Measurements from ENCODE around the gene UNKL. TPM values are rescaled to one million over a fixed set of nuclear protein-coding genes. Genes with fewer than 3 reads are reported as not detected.
"Not testable (repeated sequence)": the region's sequence is repeated elsewhere in the genome, so short reads cannot be mapped to it uniquely, and the experiment has no call there.

Gene UNKL
- total RNA-seq, 2 donors from 2014 or later, result 51.1 to 69.5 TPM

GRCh38 chr16:1334739-1335138 lies 79.8 kb downstream of the UNKL start:
- H3K4me3 Mint-ChIP-seq, result no peak overlapping the region
- H3K36me3 Mint-ChIP-seq (ENCODE audit: insufficient read depth in 2 of 2), result no peaks in the 10 kb centered on the region
- H3K9me3 Mint-ChIP-seq, result no peaks in the 10 kb centered on the region
- no peak for ATAC-seq (replicated peaks in 1 of 2)
- no peak for DNase-seq
- peaks cover 36% of the 10 kb centered on the region for H3K27me3 Mint-ChIP-seq (ENCODE audit: low read depth)
- H3K27ac Mint-ChIP-seq, result no peak overlapping the region
- H3K4me1 Mint-ChIP-seq (ENCODE audit: low read depth), result peaks cover 22% of the 10 kb centered on the region

DNA sequence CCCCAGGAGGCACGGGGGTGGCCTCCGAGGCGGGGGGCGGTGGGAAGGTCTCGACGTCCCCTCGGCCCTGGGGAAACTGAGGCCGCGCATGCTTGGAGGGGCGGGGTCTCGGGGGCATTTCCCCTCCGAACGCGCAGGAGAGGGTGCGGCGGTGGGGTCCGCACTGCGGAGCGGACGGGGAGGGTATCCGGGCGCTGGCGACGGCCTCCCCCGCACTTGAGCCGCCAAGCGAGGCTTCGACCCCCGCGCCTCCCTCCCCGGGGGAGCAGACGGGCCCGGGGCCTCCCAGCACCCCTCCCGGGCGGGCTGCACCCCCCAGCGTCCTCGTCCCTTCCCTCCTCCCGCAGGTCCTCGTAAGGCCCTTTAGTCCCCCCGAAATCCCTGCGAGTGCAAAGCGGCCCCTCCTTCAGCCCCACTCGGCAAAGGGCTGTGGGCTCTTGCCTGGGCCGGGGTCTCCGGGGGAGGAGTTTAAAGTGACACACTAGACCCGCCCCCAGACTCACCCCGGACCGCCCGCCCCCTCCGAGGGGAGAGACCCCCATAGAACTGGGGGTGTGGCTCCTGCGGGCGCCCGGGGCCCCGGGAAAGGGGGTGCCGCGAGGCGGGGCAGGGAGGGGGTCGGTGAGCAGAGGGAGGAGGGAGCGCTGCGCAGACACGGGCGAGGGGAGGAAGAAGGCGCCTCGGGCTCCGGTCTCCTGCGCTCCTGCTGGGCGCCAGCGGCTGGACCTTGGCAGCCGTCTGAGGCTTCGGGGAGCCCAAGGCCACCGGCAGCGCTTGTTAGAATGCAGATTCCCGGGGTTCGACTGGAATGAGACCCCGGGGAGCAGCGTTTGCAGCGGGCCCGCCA lies 80.4 kb downstream of the UNKL start:
- peaks cover 36% of the 10 kb centered on the region for H3K27me3 Mint-ChIP-seq (ENCODE audit: low read depth)
- no peaks in the 10 kb centered on the region for H3K36me3 Mint-ChIP-seq (ENCODE audit: insufficient read depth in 2 of 2)
- H3K9me3 Mint-ChIP-seq, result no peaks in the 10 kb centered on the region
- no peak overlapping the region for H3K27ac Mint-ChIP-seq
- no peak for ATAC-seq (replicated peaks in 1 of 2)
- H3K4me1 Mint-ChIP-seq (ENCODE audit: low read depth), result peaks cover 22% of the 10 kb centered on the region
- DNase-seq, result no peak
- H3K4me3 Mint-ChIP-seq, result peak overlapping the region in 1 of 2 donors; percentile 29

DNA sequence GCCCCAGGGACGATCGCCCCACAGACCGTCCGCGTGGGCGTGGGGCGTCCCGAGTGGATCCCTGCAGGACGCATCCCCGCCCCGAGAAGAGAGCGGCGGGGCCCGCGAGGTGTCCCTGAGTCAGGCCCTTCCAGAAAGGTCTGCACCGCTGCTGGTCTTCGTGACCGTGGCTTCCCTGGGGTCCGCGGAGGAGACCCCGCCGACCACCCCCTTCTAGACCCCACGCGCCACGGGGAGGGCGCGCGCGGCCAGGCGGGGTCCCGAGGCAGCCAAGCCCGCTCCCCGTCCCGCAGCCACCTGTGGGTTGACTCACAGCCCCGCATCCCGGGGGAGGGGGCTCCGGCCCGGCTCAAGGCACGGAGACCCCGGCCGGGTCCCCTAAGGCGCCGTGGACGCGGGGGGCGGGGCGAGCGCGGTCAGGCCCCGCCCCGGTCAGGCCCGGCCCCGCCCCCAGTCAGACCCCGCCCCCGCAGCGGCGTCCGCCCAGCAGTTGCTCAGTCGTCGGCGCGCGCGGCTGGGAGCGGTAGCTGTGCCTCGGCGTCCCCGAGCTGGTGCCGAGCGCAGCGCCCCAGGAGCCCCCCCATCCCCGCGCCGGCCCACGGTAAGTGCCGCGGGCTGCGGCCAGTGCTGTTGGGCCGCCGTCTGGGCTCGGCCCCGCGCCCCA lies 81.2 kb downstream of the UNKL start, which contains the start of gene BAIAP3:
BAIAP3 (plus strand) TSS at position 497 of the 664 bp plus-strand sequence. CDS start 4,905 bp downstream, outside the sequence.
- H3K36me3 Mint-ChIP-seq (ENCODE audit: insufficient read depth in 2 of 2), result no peaks in the 10 kb centered on the region
- H3K9me3 Mint-ChIP-seq, result no peaks in the 10 kb centered on the region
- peaks cover 36% of the 10 kb centered on the region for H3K27me3 Mint-ChIP-seq (ENCODE audit: low read depth)
- H3K27ac Mint-ChIP-seq, result peak within 1 kb of the TSS; percentile 38
- ATAC-seq (replicated peaks in 1 of 2), result peak; percentile 70 to 75
- H3K4me1 Mint-ChIP-seq (ENCODE audit: low read depth), result peaks cover 22% of the 10 kb centered on the region
- H3K4me3 Mint-ChIP-seq, result peak within 1 kb of the TSS; percentile 78
- DNase-seq, result peak; percentile 62 to 67

GRCh38 chr16:1332618-1333148 lies 81.8 kb downstream of the UNKL start:
- peak overlapping the region; percentile 78 for H3K4me3 Mint-ChIP-seq
- H3K9me3 Mint-ChIP-seq, result no peaks in the 10 kb centered on the region
- H3K27me3 Mint-ChIP-seq (ENCODE audit: low read depth), result peaks cover 36% of the 10 kb centered on the region
- peaks cover 22% of the 10 kb centered on the region for H3K4me1 Mint-ChIP-seq (ENCODE audit: low read depth)
- peak overlapping the region; percentile 38 for H3K27ac Mint-ChIP-seq
- ATAC-seq (replicated peaks in 1 of 2), result peak; percentile 5 to 11
- no peak for DNase-seq
- no peaks in the 10 kb centered on the region for H3K36me3 Mint-ChIP-seq (ENCODE audit: insufficient read depth in 2 of 2)

GRCh38 chr16:1331712-1332617 lies 82.5 kb downstream of the UNKL start:
- Mint-ChIP-seq H3K4me3 (peak overlapping the region; percentile 78), H3K4me1 (ENCODE audit: low read depth) (peaks cover 22% of the 10 kb centered on the region), H3K27me3 (ENCODE audit: low read depth) (peaks cover 36% of the 10 kb centered on the region), H3K9me3 (no peaks in the 10 kb centered on the region), H3K36me3 (ENCODE audit: insufficient read depth in 2 of 2) (no peaks in the 10 kb centered on the region), H3K27ac (peak overlapping the region; percentile 38)
- DNase-seq (peak in 1 of 2 donors; percentile 42), ATAC-seq (replicated peaks in 1 of 2) (peak; percentile 25 to 29)

DNA sequence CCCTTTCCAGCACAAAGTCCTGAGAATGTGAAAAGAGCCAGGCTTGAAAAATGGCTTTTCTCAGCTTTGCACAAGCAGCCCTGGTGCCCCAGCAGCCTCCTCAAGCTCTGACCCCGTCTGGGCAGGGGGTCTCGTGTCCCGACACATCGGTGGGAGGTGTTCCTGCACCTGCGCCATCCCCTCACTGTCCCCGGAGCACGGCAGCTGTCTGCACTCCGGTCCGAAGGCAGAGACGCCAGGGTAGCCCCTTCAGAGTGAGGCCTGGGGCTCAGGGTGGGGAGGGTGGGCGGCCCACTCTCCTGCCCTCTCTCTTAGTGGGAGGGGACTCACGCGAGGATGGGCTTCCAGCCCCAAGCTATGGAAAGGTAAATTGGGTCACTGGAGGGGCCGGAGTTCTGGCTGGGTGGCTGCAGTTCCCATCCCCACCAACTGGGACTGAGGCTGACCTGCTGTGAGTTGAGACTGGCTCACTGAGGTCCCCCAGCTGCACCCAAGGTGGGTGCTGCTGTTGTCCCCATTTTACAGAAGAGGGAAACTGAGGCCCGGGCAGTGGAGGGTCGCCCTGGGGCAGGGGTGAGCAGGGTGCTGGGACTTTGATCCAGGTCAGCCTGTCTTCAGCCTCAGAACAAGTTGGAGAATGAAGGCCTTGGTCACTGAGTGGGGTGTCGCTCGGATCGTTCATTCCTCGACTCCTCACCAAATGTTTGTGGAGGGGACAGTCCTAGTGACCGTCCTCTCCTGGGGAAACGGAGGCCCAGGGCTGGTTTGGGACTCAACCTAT lies 83.4 kb downstream of the UNKL start:
- Mint-ChIP-seq H3K4me1 (ENCODE audit: low read depth) (peaks cover 21% of the 10 kb centered on the region), H3K4me3 (peak overlapping the region in 1 of 2 donors; percentile 7), H3K9me3 (no peaks in the 10 kb centered on the region), H3K36me3 (ENCODE audit: insufficient read depth in 2 of 2) (peaks cover 0 to 2% of the 10 kb centered on the region in 2 donors), H3K27me3 (ENCODE audit: low read depth) (peaks cover 35% of the 10 kb centered on the region), H3K27ac (no peak overlapping the region)
- ATAC-seq (replicated peaks in 1 of 2) (no peak), DNase-seq (no peak)

DNA sequence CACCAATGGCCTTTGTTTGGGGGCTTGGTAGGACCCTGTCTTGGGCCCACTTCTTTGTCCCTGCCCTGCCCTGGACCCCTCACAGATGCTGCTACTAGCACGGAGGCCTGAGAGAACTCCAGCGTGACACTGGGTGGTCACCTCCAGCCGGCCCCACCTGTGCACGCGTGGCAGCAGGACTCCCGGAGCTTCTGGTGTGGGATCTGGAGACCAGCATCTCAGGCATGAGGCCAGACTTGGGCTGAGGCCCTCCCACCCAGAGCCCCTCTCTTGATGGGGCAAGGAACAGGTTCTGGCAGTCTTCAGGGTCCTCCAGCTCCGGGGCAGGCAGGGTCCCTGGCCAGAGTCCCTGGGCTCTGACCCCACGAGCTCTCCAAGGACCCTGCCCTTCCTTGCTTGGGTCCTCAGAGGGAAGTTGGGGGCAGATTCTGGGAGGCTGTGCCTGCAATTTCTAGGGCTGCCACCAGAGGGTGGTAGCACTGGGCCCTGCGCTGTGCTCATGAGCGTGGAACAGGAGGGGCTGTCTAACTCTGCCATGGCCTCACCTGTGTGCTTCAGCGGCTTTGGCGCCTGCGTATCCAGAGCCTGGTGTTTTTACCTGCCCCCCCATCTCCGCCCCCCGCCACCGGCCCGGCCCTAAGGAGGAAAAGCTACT lies 84.1 kb downstream of the UNKL start:
- Mint-ChIP-seq H3K27ac (no peak overlapping the region), H3K27me3 (ENCODE audit: low read depth) (peaks cover 28% of the 10 kb centered on the region), H3K36me3 (ENCODE audit: insufficient read depth in 2 of 2) (peaks cover 0 to 2% of the 10 kb centered on the region in 2 donors), H3K4me3 (no peak overlapping the region), H3K4me1 (ENCODE audit: low read depth) (peaks cover 14% of the 10 kb centered on the region), H3K9me3 (no peaks in the 10 kb centered on the region)
- ATAC-seq (replicated peaks in 1 of 2), result peak in 1 of 2 donors; percentile 8
- DNase-seq, result no peak

- Mint-ChIP-seq H3K27me3 (ENCODE audit: low read depth) (peaks cover 16% of the 10 kb centered on the region), H3K4me1 (ENCODE audit: low read depth) (peaks cover 14% of the 10 kb centered on the region)
- not testable (repeated sequence) for H3K9me3 Mint-ChIP-seq; H3K36me3 Mint-ChIP-seq (ENCODE audit: insufficient read depth in 2 of 2); H3K27ac Mint-ChIP-seq; DNase-seq; H3K4me3 Mint-ChIP-seq; ATAC-seq (replicated peaks in 1 of 2)
These were observed 85.5 kb downstream of the UNKL start for GRCh38 chr16:1328961-1329360.

GRCh38 chr16:1328136-1328535 lies 86.4 kb downstream of the UNKL start:
- not testable (repeated sequence) for H3K36me3 Mint-ChIP-seq (ENCODE audit: insufficient read depth in 2 of 2); H3K4me3 Mint-ChIP-seq; DNase-seq; H3K9me3 Mint-ChIP-seq; H3K27ac Mint-ChIP-seq; ATAC-seq (replicated peaks in 1 of 2)
- Mint-ChIP-seq H3K4me1 (ENCODE audit: low read depth) (peaks cover 14% of the 10 kb centered on the region), H3K27me3 (ENCODE audit: low read depth) (peaks cover 16% of the 10 kb centered on the region)

GRCh38 chr16:1327619-1327947 lies 86.9 kb downstream of the UNKL start:
- Mint-ChIP-seq H3K27me3 (ENCODE audit: low read depth) (peaks cover 12% of the 10 kb centered on the region), H3K4me1 (ENCODE audit: low read depth) (peaks cover 12% of the 10 kb centered on the region), H3K27ac (no peak overlapping the region), H3K4me3 (no peak overlapping the region), H3K9me3 (no peaks in the 10 kb centered on the region), H3K36me3 (ENCODE audit: insufficient read depth in 2 of 2) (peaks cover 3 to 6% of the 10 kb centered on the region in 2 donors)
- ATAC-seq (replicated peaks in 1 of 2), result no peak
- DNase-seq, result no peak

DNA sequence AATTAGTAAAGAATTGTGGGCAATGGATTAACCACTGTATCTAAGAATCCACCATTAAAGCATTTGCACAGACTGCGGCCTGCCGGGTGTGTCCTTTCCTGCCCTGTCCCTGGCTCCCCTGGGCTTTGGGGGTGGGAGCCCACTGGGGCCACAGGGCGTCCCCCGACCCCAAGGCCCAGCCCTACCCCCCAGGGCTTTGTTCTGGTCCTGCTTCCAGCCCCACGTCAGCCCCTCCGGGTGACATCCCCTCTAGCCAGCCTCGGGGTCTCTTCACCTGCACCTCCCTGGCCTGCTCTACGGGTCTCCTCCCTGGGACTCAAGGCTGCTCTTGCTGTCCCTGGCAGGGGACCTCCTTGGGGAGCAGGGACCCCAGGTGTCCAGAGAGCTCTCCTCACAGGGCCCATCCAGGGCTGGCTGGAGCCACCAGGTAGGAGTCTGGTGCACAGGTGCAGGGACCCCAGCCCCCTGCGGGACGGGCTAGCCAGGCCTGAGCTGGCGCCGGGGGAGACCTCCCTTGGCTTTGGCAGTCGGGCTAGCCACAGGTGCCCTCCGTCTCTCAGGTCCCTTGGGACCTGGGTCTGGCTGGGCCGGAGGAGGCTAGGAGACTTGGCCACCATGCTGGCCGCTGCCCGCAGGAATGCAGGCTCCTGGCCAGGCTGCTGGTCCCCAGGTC lies 87.4 kb downstream of the UNKL start:
- H3K27ac Mint-ChIP-seq, result no peak overlapping the region
- DNase-seq, result no peak
- H3K4me3 Mint-ChIP-seq, result no peak overlapping the region
- H3K27me3 Mint-ChIP-seq (ENCODE audit: low read depth), result peaks cover 8% of the 10 kb centered on the region
- H3K4me1 Mint-ChIP-seq (ENCODE audit: low read depth), result peaks cover 8% of the 10 kb centered on the region
- peak in 1 of 2 donors; percentile 7 for ATAC-seq (replicated peaks in 1 of 2)
- no peaks in the 10 kb centered on the region for H3K9me3 Mint-ChIP-seq
- peaks cover 3 to 6% of the 10 kb centered on the region in 2 donors for H3K36me3 Mint-ChIP-seq (ENCODE audit: insufficient read depth in 2 of 2)

Measured in activated T-cell treated with anti-CD3 and anti-CD28 coated beads, Interleukin-2, amount 50 U/mL, for 72 hours (primary cell).